Motor neuron (in vitro differentiated cells): ENCODE measurements around the gene CNTN1. TPM values are rescaled to one million over a fixed set of nuclear protein-coding genes. Genes with fewer than 3 reads are reported as not detected.
"Not testable (repeated sequence)": the region's sequence is repeated elsewhere in the genome, so short reads cannot be mapped to it uniquely, and the experiment has no call there.

ENCODE experiments used
- ATAC-seq, 8 experiments: fragments of 200-7000 bp; cut with Tn5 transposase; replicated peaks in 6 of 8; 2 replicates each; pipeline ENCODE4 v1.8.0; 2021; ENCODE audit warnings: mild to moderate bottlenecking in 8 of 8, moderate library complexity in 8 of 8
- H3K27ac ChIP-seq, 2 donors: fragments of 250-450 bp; sonication (Bioruptor Pico); 2 replicates each; pipeline ENCODE4 v1.9.0; 2021; ENCODE audit warnings: antibody characterized with exemption in 2 of 2, mild to moderate bottlenecking in 2 of 2, moderate library complexity in 1 of 2
- H3K4me1 ChIP-seq, 2 donors: fragments of 250-450 bp; sonication (Bioruptor Pico); replicated peaks in 1 of 2; 2 replicates each; pipeline ENCODE4 v1.6.1; 2021; ENCODE audit warnings: antibody characterized with exemption in 2 of 2, mild to moderate bottlenecking in 2 of 2, moderate library complexity in 1 of 2
- H3K4me3 ChIP-seq, 5 donors: fragments of 250-450 bp; sonication (Bioruptor Pico); 2 replicates each; pipeline ENCODE4 v1.9.0; 2021; ENCODE audit warnings: antibody characterized with exemption in 5 of 5, mild to moderate bottlenecking in 5 of 5, moderate library complexity in 4 of 5
- WGBS, 10 experiments: fragments of 450-650 bp; shearing (Covaris generic); methylation state at CpG; one replicate each; pipeline ENCODE4 v1.0.0; 2022; 5-methylcytosine and 5-hydroxymethylcytosine counted together
- in situ Hi-C, 9 experiments: fragments of 400-800 bp; cut with MboI; loops; one replicate each; pipeline ENCODE4 v1.15.0; 2021; ENCODE audit warnings: low sequenced_read_pairs in 9 of 9, low pct_unique_long_range_greater_than_20kb in 2 of 9; ENCODE audit not compliant: unreplicated experiment in 9 of 9
- total RNA-seq, 8 experiments: library from RNA; unstranded; fragments of 300-600 nt; gene quantifications; 2 replicates each; pipeline versions ENCODE4 v1.2.3 to v1.2.4, GENCODE V29; 2022

The CNTN1 gene
- total RNA-seq, 8 experiments from 2014 or later = 0.05 to 163 (median 31.3) TPM

DNA sequence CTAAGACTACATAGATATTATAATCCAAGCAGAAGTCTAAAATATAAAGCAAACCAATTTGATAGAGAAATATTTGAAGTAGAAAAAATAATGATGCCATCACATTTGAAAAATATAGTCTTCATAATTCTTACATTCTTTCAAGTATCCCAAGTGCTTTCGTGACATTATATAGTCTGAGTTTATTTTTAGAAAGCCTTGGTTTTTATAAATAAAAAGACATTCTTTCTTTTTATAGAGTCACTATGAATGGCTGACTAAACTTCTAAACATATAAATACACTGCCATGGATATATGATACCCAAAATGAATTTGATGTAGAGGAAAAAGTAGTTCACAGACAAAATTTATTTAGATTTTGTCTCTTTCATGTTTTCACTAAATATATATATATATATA lies 360.8 kb downstream of the CNTN1 start:
- no peak for ATAC-seq
- Histone ChIP-seq H3K4me1 (no peaks in the 10 kb centered on the region), H3K27ac (no peak overlapping the region), H3K4me3 (no peak overlapping the region)
- 0 to 100% (median 50%) methylated on average over 1 of the region's 1 CpG; no CpG with 5 or more reads in 1 of the 10 experiments for WGBS, 10 experiments
- in situ Hi-C loops = no loop called here

DNA sequence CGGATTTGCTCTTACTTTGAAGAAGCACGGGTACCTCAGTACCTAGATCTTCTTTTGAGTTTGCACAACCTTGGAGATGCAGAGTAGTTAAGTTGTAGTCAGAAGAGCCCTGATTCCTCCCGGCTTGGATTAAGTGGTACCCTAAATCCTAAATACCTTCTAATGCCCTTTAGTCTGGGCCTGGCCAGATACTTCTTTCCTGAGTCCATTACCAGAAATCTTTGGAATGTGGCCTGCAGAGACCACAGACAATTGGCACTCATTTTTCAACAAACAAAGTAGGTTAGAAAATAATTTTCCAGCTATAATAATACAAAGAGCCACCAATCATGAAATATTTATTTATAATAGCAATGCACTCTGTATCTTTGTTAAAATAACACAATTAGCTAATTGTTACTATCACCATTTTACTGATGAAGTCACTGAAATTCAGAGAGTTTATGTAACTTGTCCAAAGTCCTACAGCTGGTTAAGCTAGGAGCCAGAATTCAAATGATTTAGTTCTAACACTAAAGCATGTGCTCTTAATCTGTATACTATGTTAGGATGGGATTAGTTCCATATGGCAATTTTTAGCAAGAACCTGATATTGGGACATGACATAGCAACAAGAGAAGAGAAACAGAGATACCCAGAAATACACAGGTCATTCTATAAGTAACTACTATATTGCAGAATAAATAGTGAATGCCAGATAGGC lies 363.8 kb downstream of the CNTN1 start:
- Histone ChIP-seq H3K4me3 (no peak overlapping the region), H3K4me1 (no peaks in the 10 kb centered on the region), H3K27ac (no peak overlapping the region)
- 0 to 100% (median 76%) methylated on average over 1 to 3 of the region's 3 CpGs; no CpG with 5 or more reads in 4 of the 10 experiments for WGBS, 10 experiments
- in situ Hi-C loops = no loop called here
- ATAC-seq = no peak

DNA sequence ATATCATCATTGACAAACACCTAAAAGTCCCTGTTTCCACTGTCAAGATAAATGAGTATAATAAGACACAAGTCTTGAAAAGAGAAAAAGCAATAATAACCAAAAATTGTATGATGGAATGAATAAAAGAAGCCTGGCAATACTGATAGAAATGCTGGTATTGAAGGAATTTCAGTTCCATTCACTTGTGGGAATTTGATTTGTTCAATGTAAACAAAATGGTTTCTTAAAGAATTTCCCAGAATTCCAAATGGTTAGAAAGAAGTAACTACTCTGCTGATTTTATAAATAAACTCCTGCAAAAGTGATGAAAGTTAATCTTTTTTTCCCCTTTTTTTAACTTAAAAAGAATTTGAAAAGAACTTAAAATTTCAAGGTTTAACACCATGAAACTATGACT lies 366.0 kb downstream of the CNTN1 start:
- H3K4me1 ChIP-seq = no peaks in the 10 kb centered on the region
- H3K27ac ChIP-seq = no peak overlapping the region
- in situ Hi-C loops = no loop called here
- no peak for ATAC-seq
- H3K4me3 ChIP-seq = no peak overlapping the region

DNA sequence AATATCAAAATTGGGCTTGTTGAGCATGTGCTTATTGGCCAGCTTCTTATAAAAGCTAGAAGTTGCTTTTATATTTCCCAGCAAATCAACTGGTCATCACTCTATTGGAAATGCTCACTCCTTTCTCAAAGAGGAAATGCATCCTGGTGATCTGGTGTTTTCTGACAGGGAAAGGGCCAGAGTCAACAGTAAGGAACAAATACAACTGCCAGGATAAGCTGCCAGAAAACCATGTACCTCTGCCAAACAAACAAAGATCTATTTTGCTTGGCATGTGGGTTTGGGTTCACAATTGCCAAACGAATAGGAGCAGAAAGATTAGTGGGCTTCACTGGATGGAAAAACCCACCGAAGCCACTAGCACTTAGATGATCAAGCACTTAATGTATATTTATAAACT lies 369.0 kb downstream of the CNTN1 start:
- Histone ChIP-seq H3K27ac (no peak overlapping the region), H3K4me1 (no peaks in the 10 kb centered on the region), H3K4me3 (no peak overlapping the region)
- ATAC-seq = no peak
- 0 to 100% (median 79%) methylated on average over 1 to 2 of the region's 2 CpGs; no CpG with 5 or more reads in 1 of the 10 experiments for WGBS, 10 experiments
- in situ Hi-C loops = no loop called here

DNA sequence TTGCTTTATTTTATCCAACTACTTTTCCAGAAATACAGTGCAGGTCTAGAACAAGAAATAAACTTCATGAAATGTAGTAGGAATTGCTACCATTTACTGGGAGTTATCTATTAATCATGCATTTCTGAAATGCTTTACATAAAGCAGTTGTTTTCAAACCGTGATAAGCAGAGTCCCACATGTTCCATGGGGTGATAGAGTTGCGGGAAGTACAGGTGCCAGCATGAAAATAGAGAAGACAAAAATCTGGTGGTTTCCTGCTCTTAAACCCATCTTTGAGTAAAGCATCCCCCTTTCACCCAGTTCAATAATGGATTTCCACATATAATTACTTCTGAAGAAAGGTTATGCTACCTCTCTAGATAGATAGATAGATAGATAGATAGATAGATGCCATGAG lies 372.2 kb downstream of the CNTN1 start:
- in situ Hi-C loops = no loop called here
- no peak overlapping the region for H3K27ac ChIP-seq
- 15 to 100% (median 90%) methylated on average over 1 to 2 of the region's 2 CpGs; no CpG with 5 or more reads in 2 of the 10 experiments for whole genome bisulfite sequencing, 10 experiments
- no peak for ATAC-seq
- H3K4me1 ChIP-seq = no peaks in the 10 kb centered on the region
- H3K4me3 ChIP-seq = no peak overlapping the region

DNA sequence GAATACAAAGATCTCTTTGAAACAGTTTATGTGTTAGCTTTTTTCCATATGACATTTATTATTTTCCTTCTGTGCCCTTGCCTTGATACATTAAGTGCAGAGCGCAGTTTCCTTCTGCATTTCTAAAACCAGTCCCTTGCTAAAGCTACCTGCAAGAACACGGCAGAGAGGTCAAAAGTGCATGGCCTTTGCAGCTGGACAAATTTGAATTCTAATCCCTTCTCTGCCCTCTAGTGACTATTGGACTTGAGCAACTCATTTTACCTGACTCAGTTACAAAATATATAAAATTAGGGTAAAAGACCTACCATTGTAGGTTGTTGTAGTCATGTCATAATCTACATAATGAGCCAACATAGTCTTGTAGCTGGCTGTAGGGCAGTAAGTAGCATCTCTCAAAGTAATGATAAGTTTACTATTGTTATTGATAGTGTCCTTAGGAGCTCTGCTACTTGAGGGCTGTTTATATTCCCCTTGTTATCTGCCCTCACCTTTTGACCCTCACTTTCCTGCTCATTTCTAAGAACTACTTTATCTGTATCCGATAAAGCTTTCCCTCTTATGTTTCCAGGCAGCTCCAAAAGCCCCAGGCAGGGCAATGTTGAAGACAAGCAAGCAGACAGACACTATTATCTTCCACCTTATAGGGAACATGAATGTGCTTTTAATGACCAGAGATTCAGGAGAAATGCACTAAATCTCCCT lies 375.9 kb downstream of the CNTN1 start:
- in situ Hi-C loops = no loop called here
- Histone ChIP-seq H3K4me1 (no peaks in the 10 kb centered on the region), H3K27ac (no peak overlapping the region), H3K4me3 (no peak overlapping the region)
- WGBS, 10 experiments = 0 to 89% (median 56%) methylated on average over 1 to 3 of the region's 3 CpGs
- ATAC-seq = no peak

DNA sequence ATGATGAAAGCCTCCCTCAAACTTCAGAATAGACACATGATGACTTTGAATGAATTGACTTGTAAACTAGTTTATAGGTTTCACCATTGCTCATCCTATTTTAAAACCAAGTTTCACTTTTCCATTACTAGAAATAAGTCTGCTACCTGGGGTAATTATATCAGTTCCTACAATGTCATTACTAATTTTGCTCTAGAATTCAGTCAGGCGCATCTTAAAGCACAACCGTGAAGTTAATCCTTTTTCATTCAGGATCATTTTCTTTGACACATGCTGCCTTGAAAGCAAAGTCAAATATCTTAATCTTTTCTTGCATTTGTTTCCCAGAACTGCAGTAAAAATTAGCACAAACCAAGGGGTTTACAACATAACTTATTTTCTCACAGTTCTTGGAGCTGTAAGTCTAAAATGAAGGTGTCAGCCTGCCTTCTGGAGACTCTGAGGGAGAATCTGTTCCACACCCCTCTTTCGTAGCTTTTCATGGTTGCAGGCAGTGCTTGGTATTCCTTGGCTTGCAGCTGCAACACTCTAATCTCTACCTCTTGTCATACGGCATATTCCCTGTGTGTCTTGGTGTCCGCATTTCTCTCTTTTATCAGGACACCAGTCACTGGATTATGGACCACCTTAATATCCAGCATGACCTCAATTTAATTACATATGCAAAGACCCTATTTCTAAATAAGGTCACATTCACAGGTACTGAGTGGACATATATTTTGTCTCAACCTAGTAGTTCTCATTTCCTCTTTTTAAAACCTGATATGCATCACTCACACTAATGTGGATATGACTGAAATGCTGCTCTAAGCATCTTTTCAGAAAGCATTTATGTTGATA lies 381.6 kb downstream of the CNTN1 start:
- in situ Hi-C loops = no loop called here
- WGBS, 10 experiments = 60 to 100% (median 90%) methylated on average over 1 to 5 of the region's 5 CpGs; no CpG with 5 or more reads in 1 of the 10 experiments
- ATAC-seq = peak in 2 of 8 experiments; percentile 22 to 32

DNA sequence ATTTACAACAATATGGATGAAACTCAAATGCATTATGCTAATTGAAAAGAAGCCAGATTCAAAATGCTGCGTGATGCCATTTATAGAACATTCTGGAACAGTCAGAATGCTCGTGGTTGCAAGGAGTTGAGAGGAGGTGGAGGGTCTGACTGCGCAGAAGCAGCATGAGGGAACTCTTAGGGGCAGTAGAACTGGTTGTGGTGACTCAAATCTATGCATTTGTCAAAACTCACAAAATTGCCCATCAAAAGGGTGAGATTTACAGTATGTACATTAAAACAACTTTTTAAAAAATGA lies 382.2 kb downstream of the CNTN1 start:
- in situ Hi-C loops = no loop called here
- ATAC-seq = peak in 1 of 8 experiments; percentile 17
- no peak overlapping the region for H3K27ac ChIP-seq

More for the DNA sequence above, 381.6 kb downstream of the CNTN1 start:
- H3K4me3 ChIP-seq = no peak overlapping the region
- H3K4me1 ChIP-seq = no peaks in the 10 kb centered on the region
- H3K27ac ChIP-seq = no peak overlapping the region

DNA sequence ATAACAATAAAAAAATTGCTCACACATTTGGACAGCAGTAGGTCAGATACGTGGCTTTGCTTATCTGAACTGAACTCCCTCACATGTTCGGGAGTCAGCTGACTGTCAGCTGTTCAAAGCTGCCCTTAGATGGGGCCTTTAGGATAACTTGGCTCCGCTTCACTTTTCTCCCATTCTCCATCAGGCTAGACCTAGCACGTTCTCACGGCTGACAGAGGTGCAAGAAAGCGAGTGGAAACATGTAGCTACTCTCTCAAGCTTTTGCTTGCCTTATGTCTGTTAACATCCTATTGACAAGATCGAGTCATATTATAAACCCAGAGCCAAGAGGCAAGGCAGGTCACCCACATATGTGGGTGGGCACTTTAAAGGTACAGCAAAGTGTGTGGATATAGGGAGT lies 383.9 kb downstream of the CNTN1 start:
- Histone ChIP-seq H3K27ac (no peak overlapping the region), H3K4me3 (no peak overlapping the region), H3K4me1 (no peaks in the 10 kb centered on the region)
- ATAC-seq = no peak
- in situ Hi-C loops = no loop called here
- 0 to 92% (median 77%) methylated on average over 1 to 7 of the region's 7 CpGs; no CpG with 5 or more reads in 1 of the 10 experiments for WGBS, 10 experiments

More for the DNA sequence above, 382.2 kb downstream of the CNTN1 start:
- H3K4me1 ChIP-seq = no peaks in the 10 kb centered on the region
- H3K4me3 ChIP-seq = no peak overlapping the region
- whole genome bisulfite sequencing, 10 experiments = 8 to 98% (median 75%) methylated on average over 2 to 3 of the region's 3 CpGs; no CpG with 5 or more reads in 3 of the 10 experiments

DNA sequence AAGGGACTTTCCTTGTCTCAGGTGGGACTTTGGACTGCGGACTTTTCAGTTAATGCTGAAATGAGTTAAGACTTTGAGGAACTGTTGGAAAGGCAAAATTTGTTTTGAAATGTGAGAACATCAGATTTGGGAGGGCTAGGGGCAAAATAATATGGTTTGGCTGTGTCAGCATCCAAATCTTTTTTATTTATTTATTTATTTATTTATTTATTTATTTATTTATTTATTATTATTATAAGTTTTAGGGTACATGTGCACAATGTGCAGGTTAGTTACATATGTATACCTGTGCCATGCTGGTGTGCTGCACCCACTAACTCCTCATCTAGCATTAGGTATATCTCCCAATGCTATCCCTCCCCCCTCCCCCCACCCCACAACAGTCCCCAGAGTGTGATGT lies 389.0 kb downstream of the CNTN1 start:
- ATAC-seq, H3K4me1 ChIP-seq, H3K27ac ChIP-seq, in situ Hi-C loops, H3K4me3 ChIP-seq: not testable (repeated sequence)
- WGBS, 10 experiments = 0 to 33% (median 0%) methylated on average over 1 of the region's 1 CpG; no CpG with 5 or more reads in 4 of the 10 experiments

DNA sequence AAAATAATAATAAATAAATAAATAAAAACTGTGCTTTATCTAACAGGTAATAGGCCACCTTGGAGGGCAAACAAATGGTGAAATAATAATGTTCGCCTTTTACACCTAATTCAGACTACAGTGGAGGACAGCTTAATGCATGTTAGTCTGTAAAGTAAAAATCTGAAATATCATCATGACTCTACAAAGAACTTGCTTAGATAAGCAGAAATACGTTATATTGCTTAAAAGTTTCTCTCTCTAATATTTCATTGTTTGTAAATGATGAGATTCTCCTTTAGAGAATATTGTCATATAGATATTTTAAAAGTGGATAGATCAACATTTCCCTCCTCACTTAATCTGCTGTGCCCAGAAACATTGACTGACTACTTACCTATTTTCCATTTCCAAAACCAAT lies 397.2 kb downstream of the CNTN1 start:
- no peaks in the 10 kb centered on the region for H3K4me1 ChIP-seq
- H3K4me3 ChIP-seq = no peak overlapping the region
- in situ Hi-C loops = no loop called here
- no peak overlapping the region for H3K27ac ChIP-seq
- no peak for ATAC-seq
- 0 to 100% (median 55%) methylated on average over 1 to 2 of the region's 2 CpGs for WGBS, 10 experiments

DNA sequence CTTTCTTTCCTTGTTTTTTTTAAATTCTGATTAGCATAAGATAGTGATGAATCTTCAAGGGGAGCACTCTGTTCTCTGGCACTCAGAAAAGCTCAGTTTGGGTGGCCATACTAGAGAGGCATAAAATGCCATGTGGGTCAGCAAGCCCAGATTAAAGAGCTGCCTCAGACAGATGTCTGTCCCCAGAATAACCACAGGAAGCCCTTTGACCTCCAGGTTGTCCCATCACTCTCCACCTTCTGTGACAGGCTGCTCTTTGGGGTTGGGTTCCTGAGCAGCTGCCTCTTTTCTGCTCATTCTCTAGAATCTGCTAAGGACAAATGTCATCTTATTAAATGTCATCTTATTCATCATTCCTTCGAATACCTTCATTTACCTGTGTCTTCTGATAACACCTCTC lies 399.9 kb downstream of the CNTN1 start:
- Histone ChIP-seq H3K4me1 (no peaks in the 10 kb centered on the region), H3K4me3 (no peak overlapping the region), H3K27ac (no peak overlapping the region)
- in situ Hi-C loops = no loop called here
- WGBS, 10 experiments = 0 to 100% (median 75%) methylated on average over 1 of the region's 1 CpG; no CpG with 5 or more reads in 3 of the 10 experiments
- ATAC-seq = no peak

DNA sequence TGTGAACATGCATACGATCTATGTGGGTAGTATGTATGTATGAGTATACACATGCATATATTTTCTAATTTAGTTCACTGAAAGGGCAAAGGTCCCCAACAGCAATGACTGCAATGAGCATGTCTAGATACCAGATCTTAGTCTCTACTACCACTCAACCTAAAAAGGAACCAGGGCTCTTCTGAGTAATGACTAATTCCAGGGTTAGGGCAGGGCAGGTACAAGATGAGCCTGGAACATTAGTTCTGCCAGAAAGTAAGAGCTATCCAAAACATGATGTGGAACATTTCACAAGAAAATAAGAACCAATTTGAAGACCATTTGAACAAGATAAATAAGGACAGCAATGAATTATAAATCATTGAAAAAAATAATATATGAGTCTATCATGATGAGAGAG lies 404.6 kb downstream of the CNTN1 start:
- no peaks in the 10 kb centered on the region for H3K4me1 ChIP-seq
- 20 to 100% (median 60%) methylated on average over 1 of the region's 1 CpG; no CpG with 5 or more reads in 3 of the 10 experiments for WGBS, 10 experiments
- no peak overlapping the region for H3K4me3 ChIP-seq
- H3K27ac ChIP-seq = no peak overlapping the region
- no peak for ATAC-seq
- in situ Hi-C loops = no loop called here
